GM23338 (cell line): ENCODE measurements around the gene PRLH. TPM values are rescaled to one million over a fixed set of nuclear protein-coding genes. Genes with fewer than 3 reads are reported as not detected.

ENCODE experiments used
- ATAC-seq: fragments of 200-7000 bp; cut with Tn5 transposase; 3 replicates; pipeline ENCODE4 v1.9.1; 2020
- DNase-seq: peaks from one replicate; pipeline ENCODE4 v3.0.0-alpha.2; 2015; ENCODE audit warnings: low spot score
- H2AFZ ChIP-seq: fragments of 200-600 bp; sonication (generic); 2 replicates; pipeline ENCODE4 v1.8.0; 2016; ENCODE audit warnings: antibody characterized with exemption, mild to moderate bottlenecking, moderate library complexity
- H3F3A ChIP-seq: fragments of 200-600 bp; sonication (generic); replicated peaks from 2 replicates; pipeline ENCODE4 v1.8.0; 2017; ENCODE audit warnings: antibody characterized with exemption, mixed run types, low read depth
- H3K27ac ChIP-seq: fragments of 200-600 bp; sonication (generic); 2 replicates; pipeline ENCODE4 v1.6.1; 2016; ENCODE audit warnings: low read depth
- H3K27me3 ChIP-seq: fragments of 200-600 bp; sonication (generic); 2 replicates; pipeline ENCODE4 v1.8.0; 2016; ENCODE audit warnings: mild to moderate bottlenecking, mixed run types, moderate library complexity; ENCODE audit not compliant: insufficient read depth
- H3K36me3 ChIP-seq: fragments of 200-600 bp; sonication (generic); 2 replicates; pipeline ENCODE4 v1.8.0; 2016; ENCODE audit warnings: mild to moderate bottlenecking; ENCODE audit not compliant: insufficient read depth
- H3K4me1 ChIP-seq: fragments of 200-600 bp; sonication (generic); 2 replicates; pipeline ENCODE4 v1.8.0; 2016; ENCODE audit warnings: mild to moderate bottlenecking, moderate library complexity; ENCODE audit not compliant: insufficient read depth
- H3K4me2 ChIP-seq: fragments of 200-600 bp; sonication (generic); 2 replicates; pipeline ENCODE4 v1.7.1; 2017; ENCODE audit warnings: mixed run types
- H3K4me3 ChIP-seq: fragments of 200-600 bp; sonication (generic); 2 replicates; pipeline ENCODE4 v1.6.1; 2016; ENCODE audit warnings: mixed run types
- H3K79me2 ChIP-seq: fragments of 200-600 bp; sonication (generic); replicated peaks from 2 replicates; pipeline ENCODE4 v1.8.0; 2017; ENCODE audit warnings: mild to moderate bottlenecking; ENCODE audit not compliant: insufficient read depth
- H3K9me2 ChIP-seq: fragments of 200-600 bp; sonication (generic); 2 replicates; pipeline ENCODE4 v1.8.0; 2017; ENCODE audit not compliant: insufficient read depth
- H4K20me1 ChIP-seq: fragments of 200-600 bp; sonication (generic); replicated peaks from 2 replicates; pipeline ENCODE4 v1.8.0; 2017; ENCODE audit warnings: mild to moderate bottlenecking; ENCODE audit not compliant: insufficient read depth
- H3K27ac Mint-ChIP-seq: 2 replicates; pipeline ENCODE4 v1.8.0; 2020; ENCODE audit warnings: inconsistent platforms, mild to moderate bottlenecking, moderate library complexity, mixed read lengths
- H3K27me3 Mint-ChIP-seq: 3 replicates; pipeline ENCODE4 v1.8.0; 2022; ENCODE audit warnings: low read depth, mild to moderate bottlenecking, moderate library complexity, mixed read lengths, inconsistent platforms; ENCODE audit not compliant: insufficient read depth, poor library complexity
- H3K36me3 Mint-ChIP-seq: 3 replicates; pipeline ENCODE4 v1.8.0; 2021; ENCODE audit warnings: low read depth, mild to moderate bottlenecking, inconsistent platforms, moderate library complexity, mixed read lengths
- H3K4me1 Mint-ChIP-seq: 3 replicates; pipeline ENCODE4 v1.8.0; 2020; ENCODE audit warnings: mild to moderate bottlenecking, inconsistent platforms, mixed read lengths
- H3K4me3 Mint-ChIP-seq: 3 replicates; pipeline ENCODE4 v1.8.0; 2021; ENCODE audit warnings: moderate library complexity, mild to moderate bottlenecking, inconsistent platforms, mixed read lengths
- H3K9me3 Mint-ChIP-seq: 3 replicates; pipeline ENCODE4 v1.8.0; 2020; ENCODE audit warnings: moderate library complexity, mild to moderate bottlenecking, inconsistent platforms, mixed read lengths
- CTCF ChIP-seq, 2 experiments: fragments of 200-600 bp in 1 of 2; sonication (generic) in 1 of 2; conservative IDR thresholded peaks; 2 replicates each; pipeline versions ENCODE4 v1.5.1 to v1.6.1; 2016 to 2017; ENCODE audit warnings: antibody characterized with exemption in 2 of 2, low read depth in 2 of 2, mild to moderate bottlenecking in 2 of 2, moderate library complexity in 1 of 2
- EZH2phosphoT487 ChIP-seq: fragments of 200-600 bp; sonication (generic); IDR thresholded peaks from one replicate; pipeline ENCODE4 v1.8.1; 2018; ENCODE audit warnings: antibody characterized with exemption; ENCODE audit not compliant: unreplicated experiment
- ZNF462 ChIP-seq: fragments of 250-450 bp; sonication (Bioruptor Pico); IDR thresholded peaks from 2 replicates; pipeline ENCODE4 v1.5.0; 2020; ENCODE audit warnings: mild to moderate bottlenecking, moderate library complexity
- polyA plus RNA-seq: library from polyadenylated mRNA; unstranded; fragments of >200 nt; fragmentation: Nextera tagmentation; extraction: Ambion mirVana; gene quantifications from 2 replicates; pipeline ENCODE4 v1.2.1, GENCODE V29; 2016
- total RNA-seq: library from RNA; depleted of rRNA; stranded (reverse); fragments of >200 nt; shearing (Covaris generic); gene quantifications from 2 replicates; pipeline ENCODE4 v1.2.3, GENCODE V29; 2014

PRLH gene
- total and polyA plus RNA-seq, 2 experiments from 2014 or later: not detected

- Histone ChIP-seq H3K4me2 (no peak overlapping the region; the same call in 1 of the 2 replicates), H3F3A (0 out of 2 replicates have a peak, but pooled peaks cover 11% of the 10 kb centered on the region), H3K9me2 (no peaks in the 10 kb centered on the region), H3K79me2 (no peaks in the 10 kb centered on the region), H4K20me1 (no peaks in the 10 kb centered on the region), H3K4me1 (peaks cover 35% of the 10 kb centered on the region), H3K36me3 (no peaks in the 10 kb centered on the region), H3K27ac (no peak overlapping the region), H2AFZ (no peak overlapping the region; the same call in 1 of the 2 replicates), H3K27me3 (no peaks in the 10 kb centered on the region), H3K4me3 (no peak overlapping the region)
- Mint-ChIP-seq H3K9me3 (no peaks in the 10 kb centered on the region; the same call in 2 of the 3 replicates), H3K4me1 (peaks cover 73% of the 10 kb centered on the region), H3K27ac (no peak overlapping the region), H3K4me3 (no peak overlapping the region), H3K27me3 (peaks cover 19% of the 10 kb centered on the region), H3K36me3 (peaks cover 3% of the 10 kb centered on the region; the same call in 1 of the 3 replicates)
- no peak for TF ChIP-seq ZNF462 (CRISPR knock-in tag)
- no peak for TF ChIP-seq EZH2phosphoT487
- no peak for TF ChIP-seq CTCF (conservative IDR thresholded peaks at IDR 0.05; ENCODE audit: low read depth in 2 of 2)
- no peak for DNase-seq
- ATAC-seq: no peak
These were observed 31.1 kb downstream of the PRLH start for GRCh38 chr2:237597196-237598145.
